Activated CD8-positive, alpha-beta memory T cell treated with anti-CD3 and anti-CD28 coated beads, Interleukin-2, amount 10 ng/mL, durations not matched to agents 7 days and 5 days (primary cell): ENCODE results near the gene EXOC6B. TPM values are rescaled to one million over a fixed set of nuclear protein-coding genes. Genes with fewer than 3 reads are reported as not detected.

Source experiments
- ATAC-seq: fragments of 150-1000 bp; cut with Tn5 transposase; one replicate; pipeline ENCODE4 v1.10.0; 2021; ENCODE audit warnings: moderate library complexity
- CTCF ChIA-PET: fragments of 350-600 bp; sonication (Branson Sonifier 250); formaldehyde crosslinking; loops from one replicate; lab custom pipeline; 2021; ENCODE audit warnings: antibody characterized with exemption; lab: Charles Lee
- DNase-seq: peaks from one replicate; pipeline ENCODE4 v3.0.0-alpha.2; 2020
- H3K27ac Mint-ChIP-seq: one replicate; pipeline ENCODE4 v1.8.0; 2021; ENCODE audit warnings: mild to moderate bottlenecking, mixed read lengths
- H3K27me3 Mint-ChIP-seq: one replicate; pipeline ENCODE4 v1.8.0; 2021; ENCODE audit warnings: mixed read lengths
- H3K36me3 Mint-ChIP-seq: one replicate; pipeline ENCODE4 v1.8.0; 2021; ENCODE audit warnings: mild to moderate bottlenecking, mixed read lengths
- H3K4me1 Mint-ChIP-seq: one replicate; pipeline ENCODE4 v1.8.0; 2021; ENCODE audit warnings: mixed read lengths
- H3K4me3 Mint-ChIP-seq: one replicate; pipeline ENCODE4 v1.8.0; 2021; ENCODE audit warnings: mild to moderate bottlenecking, moderate library complexity, mixed read lengths
- H3K9me3 Mint-ChIP-seq: one replicate; pipeline ENCODE4 v1.8.0; 2022; ENCODE audit warnings: low read depth, mixed read lengths
- total RNA-seq, 2 experiments: library from RNA; stranded (reverse); gene quantifications; one replicate each; pipeline ENCODE4 v1.2.3, GENCODE V29; 2021

The EXOC6B gene
- total RNA-seq, 2 experiments from 2014 or later: 14.1 to 22.8 TPM

DNA sequence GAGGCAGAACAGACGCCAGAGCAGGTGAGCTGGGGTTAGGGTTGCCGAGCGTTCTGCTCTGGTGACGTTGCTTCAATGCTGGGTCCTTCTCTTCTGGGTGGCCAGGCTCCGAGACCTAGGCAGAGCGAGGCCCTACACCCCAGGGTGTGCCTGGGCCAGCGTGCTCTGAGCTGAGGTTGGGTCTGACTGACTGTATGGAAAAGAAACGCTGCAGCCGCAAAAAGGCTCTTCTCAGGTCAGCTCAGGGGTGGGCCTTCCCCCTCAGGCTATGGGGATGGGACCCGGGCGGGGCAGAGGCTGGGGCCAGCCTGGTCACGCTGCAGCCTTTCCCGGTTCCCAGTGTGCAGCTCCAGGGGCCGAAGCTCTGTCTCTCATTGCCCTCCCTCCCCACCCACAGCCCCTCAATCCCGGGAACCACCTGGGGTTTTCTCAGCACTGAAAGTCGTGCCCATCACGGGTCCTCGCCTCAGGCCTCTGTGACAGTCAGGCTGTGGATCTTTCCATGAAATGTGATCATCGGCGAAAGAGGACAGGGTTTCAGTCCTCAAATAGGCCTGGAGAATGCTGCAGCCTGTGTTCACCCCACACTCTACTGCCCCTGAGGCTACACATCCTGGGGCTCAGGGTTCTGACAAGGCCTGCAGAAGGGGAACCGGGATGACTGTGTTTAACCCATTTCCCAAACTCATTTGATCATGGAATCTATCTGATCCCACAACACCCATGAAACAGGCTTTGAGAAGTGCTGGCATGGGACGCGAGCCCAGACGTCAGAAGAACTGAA is 697.6 kb downstream of the EXOC6B start:
- Mint-ChIP-seq H3K9me3 (no peaks in the 10 kb centered on the region), H3K27ac (no peak overlapping the region), H3K4me3 (no peak overlapping the region), H3K27me3 (peaks cover 5% of the 10 kb centered on the region), H3K36me3 (no peaks in the 10 kb centered on the region), H3K4me1 (no peaks in the 10 kb centered on the region)
- no peak for ATAC-seq
- no peak for DNase-seq
- CTCF ChIA-PET: no interaction called here

DNA sequence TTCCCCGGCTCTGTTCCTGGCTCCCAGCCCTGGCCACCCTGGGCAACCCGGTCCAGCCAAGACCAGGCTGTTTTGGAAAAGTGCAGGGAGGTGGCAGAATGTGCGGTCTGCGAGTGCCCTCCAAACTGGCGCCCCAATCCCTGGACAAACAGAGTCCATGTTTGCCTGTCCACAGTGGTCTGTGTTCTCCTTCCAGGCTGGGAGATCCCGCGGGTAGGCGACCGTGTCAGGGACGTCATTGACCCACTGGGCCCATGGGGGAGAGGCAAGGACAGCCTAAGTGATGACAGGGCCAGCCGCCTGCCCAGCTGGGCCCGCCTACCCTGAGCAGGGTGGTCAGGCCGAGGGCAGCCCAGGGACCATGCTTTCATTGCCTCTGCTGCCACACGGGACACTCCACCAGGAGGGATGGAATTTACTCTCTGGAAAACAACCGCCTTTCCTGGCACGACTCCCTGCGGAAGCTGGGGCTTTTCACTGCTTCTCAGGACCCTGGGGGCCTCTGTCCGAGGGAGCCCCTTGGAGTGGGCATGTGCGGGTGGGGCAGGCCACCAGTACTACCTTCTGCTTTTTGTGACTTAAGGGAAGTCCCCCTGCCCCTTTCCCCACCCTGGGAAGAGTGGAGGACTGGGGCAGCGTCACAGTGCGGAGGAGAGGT is 698.3 kb downstream of the EXOC6B start:
- no peak for DNase-seq
- no peak overlapping the region for H3K4me3 Mint-ChIP-seq
- ATAC-seq: no peak
- peaks cover 9% of the 10 kb centered on the region for H3K27me3 Mint-ChIP-seq
- H3K36me3 Mint-ChIP-seq: no peaks in the 10 kb centered on the region
- CTCF ChIA-PET: no interaction called here
- no peak overlapping the region for H3K27ac Mint-ChIP-seq
- H3K4me1 Mint-ChIP-seq: no peaks in the 10 kb centered on the region
- H3K9me3 Mint-ChIP-seq: no peaks in the 10 kb centered on the region

DNA sequence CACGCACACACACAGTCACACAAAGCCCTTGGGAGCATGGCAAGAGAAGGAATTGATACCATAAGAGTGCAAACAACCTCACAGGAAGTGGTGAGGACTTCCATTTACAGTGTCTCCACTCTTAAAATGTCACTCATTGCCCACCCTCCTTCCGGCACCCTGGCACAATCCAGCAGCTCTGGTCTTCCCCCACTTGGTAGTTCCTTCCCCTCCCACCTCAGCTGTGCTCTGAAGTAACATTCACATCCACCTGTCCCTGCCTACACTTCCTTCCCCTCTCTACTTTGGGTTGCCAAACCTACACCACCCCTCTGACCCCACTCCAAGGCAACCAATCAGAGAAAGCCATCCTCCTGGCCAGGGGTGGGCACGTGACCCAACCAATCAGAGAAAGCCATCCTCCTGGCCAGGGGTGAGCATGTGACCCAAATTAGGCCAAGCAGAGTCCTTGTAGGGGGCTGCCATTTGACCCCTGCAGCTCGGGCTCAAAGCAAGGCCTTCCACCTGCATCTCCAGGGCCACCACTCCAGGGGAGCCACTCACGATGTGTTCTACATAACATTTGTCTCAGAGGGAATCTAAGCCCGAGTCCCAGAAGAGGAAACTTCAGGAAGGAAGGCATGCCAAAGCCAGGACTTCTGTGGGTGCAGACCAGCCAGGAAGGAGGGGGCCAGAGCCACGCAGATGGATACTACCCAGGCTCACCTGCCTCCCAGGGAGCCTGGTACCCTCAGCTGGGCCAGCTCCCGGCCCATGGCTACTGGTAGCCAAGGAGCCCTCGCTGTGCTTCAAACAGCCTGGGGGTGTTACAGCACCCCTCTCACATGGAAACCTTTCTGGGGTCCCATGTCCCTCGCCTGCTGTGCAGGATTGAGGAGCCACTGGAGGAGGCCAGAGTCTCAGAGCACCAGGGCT is 699.4 kb downstream of the EXOC6B start:
- no peak for ATAC-seq
- CTCF ChIA-PET: no interaction called here
- no peak overlapping the region for H3K4me3 Mint-ChIP-seq
- DNase-seq: peak; percentile 3
- H3K9me3 Mint-ChIP-seq: no peaks in the 10 kb centered on the region
- H3K36me3 Mint-ChIP-seq: no peaks in the 10 kb centered on the region
- no peak overlapping the region for H3K27ac Mint-ChIP-seq
- H3K4me1 Mint-ChIP-seq: no peaks in the 10 kb centered on the region
- H3K27me3 Mint-ChIP-seq: peaks cover 10% of the 10 kb centered on the region

Other genes starting within 250 kb of the EXOC6B start
- 1 to 10 TPM; 1.3 to 3.1 TPM for gene SPR, start 61.4 kb upstream of the EXOC6B start, total RNA-seq
- gene EMX1, start 91.5 kb upstream of the EXOC6B start, total RNA-seq: not detected
- gene SFXN5, start 245.7 kb upstream of the EXOC6B start, total RNA-seq: 10 to 100 TPM; 12.4 to 20.0 TPM